Spinal cord (tissue), 10 donors: ENCODE results near the gene HOXC12. TPM values are rescaled to one million over a fixed set of nuclear protein-coding genes. Genes with fewer than 3 reads are reported as not detected.

Source experiments
- DNase-seq, 6 donors: peaks; one replicate each; pipeline versions ENCODE4 v3.0.0 to v3.0.0-alpha.2; 2013 to 2015; ENCODE audit warnings: low spot score in 6 of 6, low read depth in 4 of 6
- H3K27ac ChIP-seq: one replicate; pipeline ENCODE4 v1.5.1; 2013; ENCODE audit warnings: low read depth, low read length, control low read depth
- H3K27me3 ChIP-seq: one replicate; pipeline ENCODE4 v1.6.1; 2013; ENCODE audit warnings: low read length; ENCODE audit not compliant: control insufficient read depth, insufficient read depth
- H3K36me3 ChIP-seq: one replicate; pipeline ENCODE4 v1.6.1; 2013; ENCODE audit warnings: low read length; ENCODE audit not compliant: control insufficient read depth, insufficient read depth
- H3K4me1 ChIP-seq: one replicate; pipeline ENCODE4 v1.6.1; 2013; ENCODE audit warnings: low read length; ENCODE audit not compliant: control insufficient read depth, insufficient read depth
- H3K4me3 ChIP-seq: one replicate; pipeline ENCODE4 v1.5.1; 2013; ENCODE audit warnings: low read depth, low read length, control low read depth
- H3K9me3 ChIP-seq: one replicate; pipeline ENCODE4 v1.6.1; 2013; ENCODE audit warnings: low read length; ENCODE audit not compliant: control insufficient read depth, insufficient read depth
- WGBS: methylation state at CpG from one replicate; pipeline ENCODE4 v1.1.5; 2013; ENCODE audit warnings: missing lambda C conversion rate; ENCODE audit not compliant: insufficient coverage; 5-methylcytosine and 5-hydroxymethylcytosine counted together
- polyA plus RNA-seq, 2 donors: library from polyadenylated mRNA; unstranded; fragments of 120-200 nt; gene quantifications; one replicate each; pipeline ENCODE4 v1.2.1, GENCODE V29; 2013; ENCODE audit not compliant: insufficient read length in 2 of 2
- total RNA-seq, 2 donors: library from RNA; depleted of rRNA in 1 of 2; stranded (reverse); fragments of 120-200 nt in 1 of 2; fragments of >200 nt in 1 of 2; gene quantifications; one replicate each; pipeline versions ENCODE4 v1.2.3 to v1.2.4, GENCODE V29; 2013 to 2014
- donor health status: healthy.

Gene HOXC12
- total and polyA plus RNA-seq, 4 donors, result 2.3 TPM; not detected in 3

- Histone ChIP-seq H3K27ac (peak overlapping the region; percentile 99), H3K27me3 (peaks cover 6% of the 10 kb centered on the region), H3K4me1 (peaks cover 87% of the 10 kb centered on the region), H3K36me3 (peaks cover 22% of the 10 kb centered on the region), H3K9me3 (no peaks in the 10 kb centered on the region), H3K4me3 (peak overlapping the region; percentile 94)
- 10% methylated on average over 6 of the region's 19 CpGs for WGBS
- no peak for DNase-seq
Measured at GRCh38 chr12:54002278-54002914, 47.7 kb downstream of the HOXC12 start.

GRCh38 chr12:54002915-54003389 lies 48.2 kb downstream of the HOXC12 start:
- 18% methylated on average over 7 of the region's 19 CpGs for WGBS
- DNase-seq, result no peak
- Histone ChIP-seq H3K9me3 (no peaks in the 10 kb centered on the region), H3K27me3 (peaks cover 6% of the 10 kb centered on the region), H3K36me3 (peaks cover 22% of the 10 kb centered on the region), H3K4me3 (peak overlapping the region; percentile 94), H3K27ac (peak overlapping the region; percentile 99), H3K4me1 (peaks cover 85% of the 10 kb centered on the region)

DNA sequence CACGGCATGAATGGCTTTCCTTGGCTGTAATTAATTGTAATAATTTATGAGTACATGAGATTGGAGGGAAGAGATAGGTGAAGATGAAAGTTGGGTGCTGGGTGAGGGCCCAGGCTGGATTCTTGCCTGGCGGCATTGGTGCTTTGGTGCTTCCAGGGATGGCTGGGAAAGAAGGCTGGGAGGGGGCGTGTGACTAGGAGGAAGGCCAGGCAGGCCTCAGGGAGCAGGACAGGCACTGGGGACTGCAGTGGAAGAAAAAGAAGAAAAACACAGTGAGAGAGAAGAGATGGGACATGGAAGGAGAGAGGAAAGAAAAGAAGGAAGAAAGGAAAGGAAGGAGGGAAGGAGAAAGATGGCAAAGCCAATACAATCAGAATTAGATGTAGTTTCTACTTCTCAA lies 48.9 kb downstream of the HOXC12 start:
- H3K4me1 ChIP-seq, result peaks cover 85% of the 10 kb centered on the region

GRCh38 chr12:54004063-54004840 lies 49.5 kb downstream of the HOXC12 start:
- WGBS, result 9% methylated on average over 5 of the region's 20 CpGs
- Histone ChIP-seq H3K9me3 (no peaks in the 10 kb centered on the region), H3K4me1 (peaks cover 84% of the 10 kb centered on the region), H3K27me3 (peaks cover 6% of the 10 kb centered on the region), H3K4me3 (peak overlapping the region; percentile 48), H3K27ac (peak overlapping the region; percentile 99), H3K36me3 (peaks cover 22% of the 10 kb centered on the region)
- DNase-seq, result no peak

More for the DNA sequence above, 48.9 kb downstream of the HOXC12 start:
- DNase-seq, result no peak
- no peaks in the 10 kb centered on the region for H3K9me3 ChIP-seq
- 23% methylated on average over 3 of the region's 3 CpGs for whole genome bisulfite sequencing
- H3K27me3 ChIP-seq, result peaks cover 6% of the 10 kb centered on the region
- H3K4me3 ChIP-seq, result peak overlapping the region; percentile 48
- H3K27ac ChIP-seq, result peak overlapping the region; percentile 99
- H3K36me3 ChIP-seq, result peaks cover 22% of the 10 kb centered on the region

- Histone ChIP-seq H3K27ac (peak overlapping the region; percentile 99), H3K9me3 (no peaks in the 10 kb centered on the region), H3K36me3 (peaks cover 22% of the 10 kb centered on the region), H3K27me3 (peaks cover 6% of the 10 kb centered on the region), H3K4me3 (peak overlapping the region; percentile 48), H3K4me1 (peaks cover 87% of the 10 kb centered on the region)
- WGBS, result 13% methylated on average over 26 of the region's 31 CpGs
- DNase-seq, result no peak
Measured at GRCh38 chr12:54004841-54005530, 50.3 kb downstream of the HOXC12 start.

DNA sequence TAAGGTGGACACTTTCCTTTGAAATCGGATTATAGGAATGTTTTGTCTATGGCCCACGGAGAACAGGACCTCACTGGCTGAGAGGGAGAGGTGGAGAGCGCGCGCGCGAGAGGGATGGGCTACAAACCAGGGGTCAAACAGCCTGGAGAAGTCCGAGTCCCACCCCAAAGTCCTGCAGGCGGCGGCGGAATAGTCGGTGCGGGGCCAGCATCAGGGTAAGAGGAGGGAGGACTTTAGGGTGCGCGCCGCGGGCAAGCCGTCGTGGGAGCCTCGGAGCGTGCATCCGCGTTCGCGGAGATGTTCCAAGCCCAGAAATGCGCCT lies 50.8 kb downstream of the HOXC12 start:
- H3K4me3 ChIP-seq, result peak overlapping the region; percentile 48
- 5% methylated on average over 26 of the region's 26 CpGs for WGBS
- no peaks in the 10 kb centered on the region for H3K9me3 ChIP-seq
- peaks cover 22% of the 10 kb centered on the region for H3K36me3 ChIP-seq
- H3K4me1 ChIP-seq, result peaks cover 92% of the 10 kb centered on the region
- peak overlapping the region; percentile 99 for H3K27ac ChIP-seq
- H3K27me3 ChIP-seq, result peaks cover 6% of the 10 kb centered on the region
- DNase-seq, result no peak

GRCh38 chr12:54005853-54006558 lies 51.3 kb downstream of the HOXC12 start:
- peaks cover 6% of the 10 kb centered on the region for H3K27me3 ChIP-seq
- peaks cover 87% of the 10 kb centered on the region for H3K4me1 ChIP-seq
- H3K4me3 ChIP-seq, result peak overlapping the region; percentile 48
- peak in 5 of 6 donors; percentile 89 to 96 (median 93) for DNase-seq
- WGBS, result 3% methylated on average over 37 of the region's 39 CpGs
- peaks cover 18% of the 10 kb centered on the region for H3K36me3 ChIP-seq
- peak overlapping the region; percentile 99 for H3K27ac ChIP-seq
- no peaks in the 10 kb centered on the region for H3K9me3 ChIP-seq

DNA sequence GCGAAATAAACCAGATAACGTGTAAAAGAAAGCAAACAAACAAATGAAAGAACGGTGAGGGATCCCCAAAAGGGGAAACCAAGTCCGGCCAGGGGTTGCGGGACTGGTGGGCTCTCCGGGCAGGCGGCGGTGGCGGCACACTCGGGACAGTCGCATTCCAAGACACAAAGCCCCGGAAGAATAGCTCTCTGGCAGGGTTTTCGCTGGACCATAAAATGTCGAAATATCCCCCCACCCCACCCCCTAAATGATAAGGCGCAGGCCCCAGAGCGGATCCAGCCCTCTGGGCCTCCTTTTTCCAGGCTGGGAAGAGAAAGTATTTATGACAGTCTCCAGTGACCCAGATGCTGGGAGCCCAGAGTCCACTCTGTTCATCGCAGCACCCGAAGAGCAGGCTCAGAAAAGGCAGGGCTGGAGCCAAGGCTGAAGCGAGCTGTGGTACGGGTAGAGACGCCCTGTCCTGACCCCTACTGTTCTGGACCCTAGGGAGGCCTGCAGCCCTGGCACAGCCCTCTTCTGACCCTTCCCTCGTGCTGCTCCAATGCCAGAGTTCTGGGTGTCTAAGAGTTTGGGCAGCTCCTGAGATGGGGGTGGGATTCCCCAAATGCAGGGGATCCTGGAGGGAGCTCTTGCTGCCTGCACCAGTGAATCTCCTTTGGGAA lies 52.0 kb downstream of the HOXC12 start:
- H3K9me3 ChIP-seq, result no peaks in the 10 kb centered on the region
- H3K27ac ChIP-seq, result peak overlapping the region; percentile 99
- H3K4me1 ChIP-seq, result peaks cover 85% of the 10 kb centered on the region
- H3K4me3 ChIP-seq, result peak overlapping the region; percentile 48
- DNase-seq, result no peak
- H3K36me3 ChIP-seq, result peaks cover 15% of the 10 kb centered on the region
- peaks cover 6% of the 10 kb centered on the region for H3K27me3 ChIP-seq
- WGBS, result 24% methylated on average over 19 of the region's 22 CpGs
